ENCODE data around the gene ANKS1A.

Gene ANKS1A

DNA sequence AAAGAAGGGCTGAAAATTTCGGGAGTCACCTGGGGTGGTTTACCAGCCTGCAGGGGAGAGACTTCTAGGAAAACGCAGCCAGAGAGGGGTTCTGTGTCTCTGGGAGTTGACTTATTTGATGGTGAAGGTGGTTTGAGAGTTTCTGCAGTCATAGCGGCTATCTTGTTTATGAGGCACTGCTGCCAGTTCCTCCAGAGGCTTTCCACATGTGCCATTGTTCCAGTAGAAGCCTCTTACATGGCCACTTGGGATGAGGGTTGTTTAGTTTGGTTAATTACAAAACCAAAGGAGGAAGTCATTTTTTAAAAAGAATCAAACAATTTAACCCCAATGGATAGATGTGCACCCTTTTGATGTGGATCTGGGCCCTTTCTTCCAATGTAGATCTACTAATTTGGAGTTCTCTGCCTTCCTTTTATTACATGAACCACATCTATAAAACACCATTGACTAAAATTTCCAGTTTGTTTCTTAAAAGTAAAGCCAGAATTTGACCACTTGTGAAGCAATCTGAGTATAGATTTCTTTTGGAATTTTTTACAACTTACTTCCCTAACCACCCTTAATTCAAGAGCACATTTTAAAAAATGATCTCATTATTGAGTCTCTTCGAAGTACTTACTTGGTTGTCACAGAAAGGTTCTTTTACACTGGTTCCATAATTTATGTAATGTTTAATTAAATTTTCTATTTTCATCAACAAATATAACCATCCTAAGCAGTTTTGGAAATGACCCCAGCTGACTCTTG lies 154.5 kb downstream of the ANKS1A start:
- DNase-seq: no peak

DNA sequence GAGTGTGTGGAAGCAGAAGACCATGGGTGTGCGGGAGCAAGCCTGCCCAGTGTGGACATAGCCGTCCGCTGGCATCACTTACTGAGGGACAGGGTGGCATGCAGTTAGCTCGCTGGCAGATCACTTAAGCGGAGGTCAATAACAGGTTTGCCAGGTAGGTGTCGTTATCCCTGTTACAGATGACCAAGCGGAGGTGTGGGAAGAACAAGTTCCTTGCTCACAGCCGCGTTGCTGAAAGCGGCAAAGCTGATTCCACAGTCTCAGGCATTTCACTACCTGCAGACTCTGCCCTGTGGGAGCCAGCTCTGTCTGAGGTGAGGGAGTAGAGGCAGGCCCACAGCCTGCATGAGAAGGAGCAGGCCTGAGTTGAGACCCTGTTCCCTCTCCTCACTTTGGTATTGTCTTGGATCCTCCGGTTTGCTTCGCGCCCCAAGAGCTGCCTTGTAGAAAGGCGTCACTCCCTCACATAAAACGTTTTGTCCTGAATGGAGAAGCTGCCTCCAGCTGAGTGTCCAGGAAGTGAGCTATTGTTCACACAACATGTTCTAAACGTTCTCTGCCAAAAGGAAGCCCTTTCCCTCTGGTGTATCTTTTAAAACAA lies 155.2 kb downstream of the ANKS1A start:
- no peak for DNase-seq

DNA sequence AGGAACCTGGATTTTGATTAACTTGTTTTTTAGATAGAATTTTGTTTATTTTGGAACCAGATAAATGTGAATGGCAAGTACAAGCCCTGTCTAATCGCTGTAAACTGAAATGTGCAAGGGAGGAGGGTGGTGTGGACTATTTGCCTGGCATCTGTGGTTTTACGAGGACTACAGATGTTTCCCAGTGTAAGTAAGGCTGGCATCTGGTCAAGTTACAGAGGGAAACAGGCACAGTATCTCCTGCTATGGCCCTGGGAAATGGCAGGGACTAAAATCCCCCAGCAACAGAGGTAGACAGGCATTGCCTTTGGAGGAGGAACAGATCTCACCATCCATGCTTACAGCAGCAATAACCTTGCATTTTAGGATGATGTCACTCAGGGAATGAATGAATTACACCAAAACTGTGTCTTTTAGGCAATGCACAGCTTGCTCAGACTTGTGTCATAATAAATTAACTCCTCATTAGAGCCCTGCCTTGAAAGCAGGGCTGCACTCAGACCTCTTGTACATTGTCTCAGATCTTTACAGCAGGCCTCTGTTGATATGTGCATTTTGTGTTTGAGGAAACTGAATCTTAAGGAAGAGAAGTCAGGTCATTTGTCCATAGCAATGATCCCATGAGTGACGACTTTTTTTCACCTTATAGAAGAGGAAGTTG lies 155.8 kb downstream of the ANKS1A start:
- no peak for DNase-seq

DNA sequence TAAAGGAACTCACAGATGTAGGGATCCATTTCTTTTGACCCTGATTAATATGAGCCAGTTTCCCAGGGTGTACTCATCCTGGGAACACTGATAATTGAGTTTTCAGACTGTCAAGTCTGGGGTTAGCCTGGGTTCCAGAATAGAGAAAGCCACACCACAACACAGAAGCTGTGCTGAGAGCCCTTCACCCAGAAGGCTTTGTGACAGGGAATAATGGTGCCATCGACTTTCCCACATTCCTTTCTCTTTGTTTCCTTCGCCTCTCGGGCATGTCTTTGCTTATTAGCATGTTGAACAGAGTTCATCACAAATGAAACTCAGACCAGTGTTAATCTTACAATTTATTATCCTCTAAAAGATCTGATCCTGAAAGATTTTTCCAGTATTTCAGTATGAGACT lies 157.0 kb downstream of the ANKS1A start:
- no peak for DNase-seq

DNA sequence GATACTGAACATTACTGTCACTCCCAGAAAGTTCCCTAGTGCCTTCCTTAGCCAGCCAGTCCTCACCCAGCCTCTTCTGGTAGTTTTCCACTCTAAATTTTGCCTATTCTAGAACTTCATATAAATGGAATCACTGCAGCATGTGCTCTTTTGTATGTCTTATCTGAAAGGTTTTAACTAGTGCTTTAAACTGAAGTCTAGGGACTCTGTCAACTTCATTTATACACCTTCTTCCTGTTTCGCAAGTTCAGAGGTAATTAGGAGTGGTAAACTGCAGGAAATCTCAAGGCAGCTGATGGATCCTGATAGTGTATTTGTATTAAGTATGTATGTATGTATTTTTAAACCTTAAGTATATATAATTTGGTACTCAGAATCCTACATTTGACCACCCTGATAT lies 157.8 kb downstream of the ANKS1A start:
- no peak for DNase-seq

DNA sequence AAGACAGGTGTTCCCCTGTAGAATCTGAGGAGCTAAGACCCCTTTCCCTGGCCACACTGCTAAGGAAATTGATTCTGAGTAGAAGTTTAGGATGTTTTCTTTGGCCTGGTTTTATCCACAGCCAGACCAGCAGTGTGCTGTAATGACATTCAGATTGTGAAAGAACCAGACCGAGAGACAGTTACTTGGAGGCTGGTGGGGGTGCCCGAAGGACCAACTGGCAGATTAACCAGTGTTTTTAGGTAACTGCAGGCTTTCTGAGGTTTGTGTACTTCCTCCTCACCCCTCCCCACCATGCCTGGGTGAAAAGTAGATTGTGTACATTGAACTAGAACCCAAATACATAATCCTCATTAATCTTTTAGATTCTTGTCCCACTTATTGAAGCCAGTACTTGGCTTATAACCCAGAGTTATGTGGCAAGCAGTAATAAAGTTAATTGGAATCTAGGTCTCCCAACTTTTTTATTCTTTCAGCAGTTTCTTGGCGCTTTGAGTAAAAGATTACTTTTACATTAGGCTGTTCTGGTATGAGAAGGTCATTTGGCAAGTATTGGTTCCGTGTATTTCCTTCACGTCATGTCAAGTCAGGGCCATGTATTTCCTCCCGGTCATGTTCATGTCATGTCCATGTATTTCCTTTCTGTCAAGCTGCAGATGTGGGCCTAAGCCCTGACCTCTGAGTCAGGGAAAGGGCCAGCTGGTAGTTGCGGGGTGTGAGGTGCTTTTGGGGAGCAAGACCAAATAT lies 158.4 kb downstream of the ANKS1A start:
- DNase-seq: no peak

DNA sequence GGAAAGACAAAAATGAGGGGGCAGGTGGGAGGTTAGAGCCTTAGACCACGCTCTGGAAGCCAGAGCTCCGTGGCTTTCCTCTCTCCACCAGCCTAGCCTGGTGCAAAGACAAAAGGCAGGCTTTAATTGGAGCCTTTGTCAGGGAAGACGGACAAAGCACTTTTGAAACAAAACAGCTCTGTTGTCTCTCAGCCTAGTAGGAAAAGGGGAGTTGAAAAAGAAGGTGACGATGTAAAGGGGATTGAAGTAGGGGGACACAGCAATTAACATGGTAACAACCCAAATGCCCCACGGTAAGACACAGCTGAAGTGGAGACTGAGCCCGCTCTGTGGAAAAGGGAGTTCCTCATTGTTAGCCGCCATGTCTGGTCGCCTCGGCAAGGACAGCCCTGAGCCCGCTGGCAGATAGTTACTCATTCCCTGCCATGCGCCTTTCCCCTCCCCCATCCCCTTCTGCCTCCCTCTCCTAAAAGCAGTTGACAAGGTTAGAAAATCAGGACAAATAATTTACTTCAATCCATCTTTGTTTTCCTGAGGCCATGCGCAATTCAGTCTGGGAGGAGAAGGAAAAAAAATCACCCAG lies 159.1 kb downstream of the ANKS1A start:
- no peak for DNase-seq

DNA sequence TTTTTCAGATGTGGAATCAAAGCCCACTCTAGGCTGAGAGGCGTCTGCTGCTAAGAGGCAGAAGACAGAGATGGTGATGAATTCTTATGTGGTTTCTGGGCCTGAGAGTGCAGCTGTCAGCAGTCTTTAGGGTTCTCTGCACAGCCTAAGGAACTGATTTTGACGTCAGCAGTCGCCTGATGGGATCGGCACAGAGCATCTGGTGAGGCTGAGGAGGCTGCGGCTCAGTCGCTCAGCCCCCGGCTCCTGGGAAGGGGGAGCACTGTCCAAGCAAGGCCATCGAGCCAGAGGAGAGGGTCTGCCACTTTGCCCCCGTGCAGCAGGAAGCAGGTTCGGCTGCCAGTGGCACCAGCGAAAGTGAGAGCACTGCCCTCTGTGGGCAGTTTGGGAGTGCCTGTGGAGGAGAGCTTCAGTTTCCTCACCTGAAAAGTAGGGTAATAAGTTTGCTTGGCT lies 159.6 kb downstream of the ANKS1A start:
- no peak for DNase-seq

DNA sequence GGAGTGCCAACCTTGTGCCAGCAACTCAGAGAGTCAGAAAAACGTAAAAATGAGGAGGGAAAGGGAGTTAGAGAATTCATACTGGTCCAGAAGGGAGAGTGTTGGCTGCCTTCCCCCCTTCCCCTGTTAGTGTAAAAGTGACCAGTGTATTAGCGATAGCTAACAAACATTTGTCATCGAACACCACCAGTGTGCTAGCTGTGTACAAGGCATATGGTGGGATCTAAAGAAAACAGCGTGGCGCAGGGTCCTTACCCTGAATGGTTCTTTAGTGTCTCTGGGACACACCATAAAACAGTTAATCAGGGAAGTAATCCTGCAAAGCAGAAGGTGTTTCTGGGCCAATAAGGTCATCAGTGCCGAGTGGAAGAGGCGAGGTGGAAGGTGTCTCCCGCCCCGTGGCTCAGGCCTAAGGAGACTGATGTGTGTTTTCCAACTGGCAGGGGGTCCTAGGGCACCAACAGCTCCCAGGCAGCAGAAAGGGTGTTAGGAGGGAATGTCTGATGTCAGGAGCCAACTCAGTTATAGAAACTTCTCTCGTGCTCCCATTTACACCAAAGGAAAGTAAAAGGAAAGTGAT lies 160.2 kb downstream of the ANKS1A start:
- no peak for DNase-seq

DNA sequence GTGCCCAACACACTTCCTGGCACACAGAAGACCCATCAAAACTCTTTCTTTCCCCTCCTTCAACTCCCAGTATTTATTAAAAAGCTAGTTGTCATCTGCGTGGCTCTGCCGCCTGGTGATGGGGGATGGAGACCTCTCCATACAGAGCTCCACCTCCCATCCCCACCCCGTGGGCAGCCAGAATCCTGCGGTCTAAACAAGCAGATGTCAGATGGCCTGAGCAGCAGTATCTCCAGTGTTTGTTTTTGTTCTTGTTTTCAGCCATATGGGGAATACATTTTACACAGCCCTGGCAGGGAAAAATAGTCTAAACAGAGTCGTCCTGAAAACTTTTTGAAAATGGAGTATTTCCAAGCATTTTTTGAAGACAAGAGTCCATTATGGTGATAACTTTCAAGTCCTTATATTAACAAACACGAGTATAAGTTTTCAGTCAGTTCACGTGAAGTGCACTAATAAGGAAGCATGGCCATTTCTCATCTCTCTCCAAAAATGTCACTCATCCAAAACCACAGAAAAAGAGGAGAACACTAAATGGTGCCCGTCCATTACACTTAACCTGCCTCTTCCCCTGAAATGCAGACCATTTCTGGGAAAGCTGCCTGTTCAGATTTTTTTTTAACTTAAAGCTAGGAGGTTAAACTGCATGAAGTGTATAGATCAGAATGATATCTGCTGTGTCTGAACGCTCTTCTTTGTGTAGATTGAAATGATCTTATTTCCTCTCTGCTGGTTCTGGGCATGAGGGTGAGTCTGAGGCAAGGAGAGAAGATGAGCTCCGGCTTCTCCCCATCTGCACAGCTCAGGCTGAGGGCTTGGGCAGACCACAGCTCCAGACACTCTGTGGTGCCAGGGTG lies 161.1 kb downstream of the ANKS1A start:
- DNase-seq: no peak

DNA sequence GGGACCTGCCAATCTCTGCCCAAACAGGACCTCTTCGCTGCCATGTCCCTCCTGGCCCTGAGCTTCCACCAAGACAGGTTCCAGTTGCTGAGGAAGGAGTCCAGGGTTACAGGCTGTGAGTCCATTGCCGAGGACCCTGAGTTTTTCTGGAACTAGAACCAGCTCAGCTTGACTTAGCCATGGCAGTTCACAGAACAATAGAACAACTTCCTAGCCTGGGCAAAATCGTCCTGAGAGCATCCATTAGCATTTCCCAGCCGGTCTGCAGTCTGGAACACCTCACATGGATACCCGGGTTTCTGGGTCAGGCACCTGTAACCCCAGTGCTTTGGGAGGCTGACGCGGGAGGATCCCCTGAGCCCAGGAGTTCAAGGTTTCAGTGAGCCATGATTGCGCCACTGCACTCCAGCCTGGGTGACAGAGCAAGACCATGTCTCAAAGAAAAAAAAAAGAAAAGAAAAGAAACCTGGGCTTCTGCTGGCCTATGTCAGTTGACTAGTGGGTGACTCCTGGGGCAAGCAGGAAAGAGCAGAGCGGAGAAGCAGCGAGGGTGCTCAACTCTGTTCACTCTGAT lies 161.8 kb downstream of the ANKS1A start:
- DNase-seq: no peak

DNA sequence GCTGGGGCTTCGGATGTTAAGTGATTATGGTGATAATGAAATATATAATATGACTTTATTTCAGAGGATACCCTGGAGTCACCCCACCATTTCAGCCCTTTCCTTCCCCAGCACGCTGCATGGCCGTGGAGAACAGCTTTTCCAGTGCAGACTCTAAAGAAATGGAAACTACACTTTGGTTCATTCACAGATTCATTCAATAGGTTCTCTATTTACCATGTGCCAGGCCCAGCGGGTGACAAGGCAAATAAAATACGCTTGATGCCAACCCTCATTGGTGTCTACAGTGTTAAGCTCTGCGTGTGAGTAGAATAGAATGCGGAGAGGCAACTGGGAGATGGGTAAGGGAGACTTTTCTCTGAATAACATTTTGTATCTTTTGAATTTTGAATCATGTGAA lies 162.3 kb downstream of the ANKS1A start:
- no peak for DNase-seq

DNA sequence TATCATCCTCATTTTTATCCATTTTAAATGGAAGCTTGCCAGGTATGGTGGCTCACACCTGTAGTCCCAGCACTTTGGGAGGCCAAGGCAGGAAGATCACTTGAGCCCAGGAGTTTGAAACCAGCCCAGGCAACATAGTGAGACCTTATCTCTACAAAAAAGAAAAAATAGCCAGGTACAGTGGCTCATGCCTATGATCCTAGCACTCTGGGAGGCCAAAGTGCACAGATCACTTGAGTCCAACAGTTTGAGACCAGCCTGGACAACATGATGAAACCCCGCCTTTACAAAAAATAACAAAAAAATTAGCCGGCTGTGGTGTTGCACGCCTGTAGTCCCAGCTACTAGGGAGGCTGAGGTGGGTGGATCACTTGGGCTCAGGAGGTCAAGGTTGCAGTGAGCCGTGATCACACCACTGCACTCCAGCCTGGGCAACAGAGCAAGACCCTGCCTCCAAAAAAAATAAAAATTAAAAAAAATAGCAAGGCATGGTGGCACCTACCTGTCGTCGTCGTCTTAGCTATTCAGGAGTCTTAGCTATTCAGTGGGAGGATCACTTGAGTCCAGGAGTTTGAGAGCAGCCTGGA lies 163.0 kb downstream of the ANKS1A start:
- no peak for DNase-seq

DNA sequence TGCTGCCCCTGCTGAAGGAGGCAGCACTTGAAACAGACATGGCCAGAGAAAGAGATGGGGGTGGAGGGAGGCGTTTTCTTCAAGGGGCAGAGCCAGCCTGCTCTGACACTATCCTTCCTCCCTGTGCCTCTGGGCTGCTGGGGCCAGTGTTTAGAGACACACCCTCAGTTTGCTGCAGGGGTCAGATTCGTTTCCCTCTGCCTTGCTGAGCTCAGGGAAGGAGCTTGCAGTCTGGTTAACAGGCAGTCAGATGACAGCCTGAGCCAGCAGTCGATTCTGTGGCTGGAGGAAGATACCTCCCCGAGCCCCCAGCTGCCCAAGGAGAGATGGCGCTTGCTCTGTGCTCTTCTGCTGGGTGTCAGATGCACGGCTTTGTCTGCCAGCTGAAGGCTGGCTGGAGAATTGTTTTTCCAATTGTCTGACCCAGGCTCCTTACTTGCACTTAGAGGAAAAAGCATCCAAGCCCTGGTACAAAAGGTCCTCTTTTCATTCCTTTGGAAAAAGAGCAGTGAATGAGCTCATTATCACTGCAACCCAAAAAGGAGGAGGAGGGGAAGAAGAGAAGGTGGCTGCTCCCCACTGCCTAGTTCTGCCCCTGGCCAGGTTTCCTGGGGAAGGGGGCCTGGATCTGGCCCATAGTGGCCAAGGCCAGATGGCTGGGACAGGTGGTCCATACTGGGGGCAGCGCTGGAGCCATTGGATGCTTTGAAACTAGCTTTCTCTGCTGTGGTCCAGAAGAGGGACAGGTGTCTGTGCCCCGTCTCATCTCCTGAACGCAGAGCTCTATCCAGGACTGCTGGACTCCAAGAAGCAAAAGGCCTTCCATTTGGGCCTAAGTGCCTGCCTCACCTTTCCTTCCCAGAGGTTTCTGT lies 163.9 kb downstream of the ANKS1A start:
- no peak for DNase-seq

DNA sequence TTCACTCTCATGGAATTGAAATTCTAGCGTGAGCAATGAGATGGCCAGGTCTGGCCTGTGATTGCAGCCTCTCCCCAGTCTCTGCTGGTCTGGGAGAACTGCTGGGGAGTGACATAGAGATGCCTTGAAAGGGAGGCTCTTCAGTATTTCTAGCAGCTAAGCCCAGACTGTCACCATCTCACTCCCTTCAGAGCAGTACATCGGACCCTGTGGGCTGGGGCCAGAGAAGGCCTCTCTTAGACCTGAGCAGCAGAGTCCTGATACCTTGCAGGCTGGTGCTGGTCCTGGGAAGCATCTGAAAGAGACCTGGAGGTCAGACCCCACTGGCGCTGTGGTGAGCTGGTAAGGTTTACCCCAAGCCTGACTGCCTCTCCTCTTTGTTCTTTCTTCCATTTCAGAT lies 164.6 kb downstream of the ANKS1A start:
- no peak for DNase-seq

DNA sequence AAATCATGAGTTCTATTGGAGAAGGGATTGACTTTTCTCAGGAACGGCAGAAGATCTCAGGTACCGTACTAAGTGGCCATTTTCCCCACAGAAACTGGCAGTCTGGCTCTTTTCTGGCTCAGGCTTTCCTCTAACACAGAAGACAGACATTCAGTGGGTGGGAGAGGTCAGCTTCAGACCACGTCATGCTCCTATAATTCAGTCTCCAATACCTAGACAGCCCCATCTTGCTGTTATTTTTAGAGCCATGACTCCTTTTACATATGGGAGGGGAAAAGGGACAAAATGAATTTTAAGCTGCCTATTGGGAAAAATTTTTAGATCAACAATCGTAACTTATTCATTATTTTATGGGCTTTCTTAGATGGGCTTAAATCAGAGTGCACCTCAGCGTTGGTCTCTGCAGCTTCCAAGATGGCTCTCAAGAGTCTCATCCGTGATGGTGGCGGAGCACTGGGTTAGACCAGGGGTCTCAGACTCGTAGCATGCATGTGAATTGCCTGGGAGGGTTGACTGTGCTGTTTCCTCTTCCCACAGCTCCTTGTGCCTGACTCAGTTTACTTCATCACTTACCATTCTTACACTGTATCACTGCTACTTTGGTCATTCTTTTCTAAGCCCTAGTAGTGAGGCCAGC lies 165.2 kb downstream of the ANKS1A start:
- no peak for DNase-seq

DNA sequence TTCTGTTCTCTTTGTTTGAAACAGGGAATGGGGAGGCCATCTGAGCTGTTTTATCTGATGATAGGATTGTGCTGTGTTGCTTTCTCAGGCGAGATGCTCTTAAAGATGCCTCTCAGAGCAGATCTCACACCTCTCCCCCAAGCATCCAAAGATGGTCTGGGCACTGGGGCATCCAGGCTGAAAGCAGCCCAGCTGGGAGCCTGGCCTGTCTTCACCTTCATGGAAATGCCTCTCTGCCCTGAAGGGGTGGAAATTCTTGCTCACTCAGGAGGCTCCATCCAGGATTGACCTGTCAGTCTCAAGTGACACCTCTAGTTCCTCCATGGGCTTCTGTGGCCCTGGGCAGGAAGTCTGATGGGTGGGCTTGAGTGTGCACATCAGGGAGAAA lies 165.7 kb downstream of the ANKS1A start:
- no peak for DNase-seq

DNA sequence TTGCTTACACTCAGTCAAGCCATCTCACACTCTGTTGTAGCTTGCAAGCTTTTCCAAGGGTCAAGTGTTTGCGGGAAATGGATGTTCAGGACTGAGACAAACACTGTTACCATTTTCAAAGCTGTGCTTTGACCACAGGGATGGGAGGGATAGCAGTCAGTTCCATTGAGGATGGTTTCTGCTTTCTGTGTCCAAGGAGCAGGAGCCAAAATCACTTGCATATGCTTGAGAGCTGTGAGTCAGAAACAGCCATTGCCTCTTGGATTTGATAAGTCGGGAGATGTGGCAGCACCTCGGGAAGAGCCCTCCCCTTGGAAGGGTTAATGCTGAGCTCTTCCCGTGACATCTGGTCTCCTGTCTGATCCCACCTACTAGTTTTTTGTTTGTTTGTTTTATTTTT lies 166.8 kb downstream of the ANKS1A start:
- DNase-seq: no peak

DNA sequence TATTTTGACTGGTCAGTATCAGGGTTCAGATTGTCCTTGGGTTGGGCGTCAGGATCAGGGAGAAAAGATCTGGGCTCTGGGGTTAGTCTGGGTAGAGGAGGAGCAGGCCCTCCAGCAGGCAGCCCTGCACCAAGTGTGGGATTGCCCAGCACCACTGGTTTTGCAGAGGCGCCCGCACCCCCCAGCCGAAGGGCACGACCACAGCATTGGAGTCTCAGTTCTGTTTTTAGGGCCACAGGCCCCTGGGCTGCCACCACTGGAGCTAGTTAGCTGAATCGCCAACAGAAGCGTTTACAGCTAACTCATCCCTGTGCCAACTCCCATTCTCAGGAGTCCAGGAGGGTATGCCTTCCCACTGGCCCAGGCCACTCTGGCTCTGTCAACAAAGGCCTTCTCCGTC lies 167.9 kb downstream of the ANKS1A start:
- no peak for DNase-seq
